GM12865 (cell line): Measurements from ENCODE around the gene SUPT6H.

Source experiments
- DNase-seq: peaks from one replicate; pipeline ENCODE4 v3.0.0; 2010; ENCODE audit warnings: low read depth
- H3K4me3 ChIP-seq: 2 replicates; pipeline ENCODE4 v1.5.1; 2011; ENCODE audit warnings: mild to moderate bottlenecking, low read depth, low read length, control low read depth
- TF ChIP-seq, protein P1 (sequence below): IDR thresholded peaks from 2 replicates; pipeline ENCODE4 v1.5.1; 2011; ENCODE audit warnings: low read length, control low read depth, low read depth, inconsistent platforms; ENCODE audit not compliant: insufficient read depth; ENCODE audit errors: missing control alignments

The SUPT6H gene

DNA sequence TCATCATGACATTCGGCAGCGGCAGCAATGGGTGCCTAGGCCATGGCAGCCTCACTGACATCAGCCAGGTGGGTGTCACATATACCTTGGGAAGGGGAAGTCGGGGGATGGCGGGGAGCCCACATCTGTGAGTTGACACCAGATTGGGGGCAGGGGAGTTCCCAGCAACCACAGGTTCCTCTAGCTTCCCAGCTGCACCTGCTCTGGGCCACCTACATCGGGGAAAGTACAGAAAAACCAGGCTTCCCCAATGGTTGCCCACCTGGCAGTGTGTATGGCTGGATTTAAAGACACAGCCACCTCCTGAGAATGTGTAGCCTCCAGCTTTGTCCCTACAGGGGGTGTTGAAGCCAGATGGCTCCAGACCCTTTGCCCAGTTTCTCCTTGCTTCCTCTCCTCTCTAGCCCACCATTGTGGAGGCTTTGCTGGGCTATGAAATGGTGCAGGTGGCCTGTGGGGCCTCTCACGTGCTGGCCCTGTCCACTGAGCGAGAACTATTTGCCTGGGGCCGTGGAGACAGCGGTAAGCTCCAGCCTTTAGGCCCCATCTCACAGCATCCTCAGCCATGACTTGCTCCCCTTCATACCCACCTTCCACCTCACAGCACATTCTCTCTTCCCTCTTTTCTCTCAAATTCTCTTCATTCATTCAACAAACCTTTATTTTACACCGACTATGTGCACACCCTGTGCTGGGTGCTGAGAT, 76.8 kb downstream of the SUPT6H start:
- peak overlapping the region; percentile 54 for H3K4me3 ChIP-seq
- TF ChIP-seq, protein P1, sequence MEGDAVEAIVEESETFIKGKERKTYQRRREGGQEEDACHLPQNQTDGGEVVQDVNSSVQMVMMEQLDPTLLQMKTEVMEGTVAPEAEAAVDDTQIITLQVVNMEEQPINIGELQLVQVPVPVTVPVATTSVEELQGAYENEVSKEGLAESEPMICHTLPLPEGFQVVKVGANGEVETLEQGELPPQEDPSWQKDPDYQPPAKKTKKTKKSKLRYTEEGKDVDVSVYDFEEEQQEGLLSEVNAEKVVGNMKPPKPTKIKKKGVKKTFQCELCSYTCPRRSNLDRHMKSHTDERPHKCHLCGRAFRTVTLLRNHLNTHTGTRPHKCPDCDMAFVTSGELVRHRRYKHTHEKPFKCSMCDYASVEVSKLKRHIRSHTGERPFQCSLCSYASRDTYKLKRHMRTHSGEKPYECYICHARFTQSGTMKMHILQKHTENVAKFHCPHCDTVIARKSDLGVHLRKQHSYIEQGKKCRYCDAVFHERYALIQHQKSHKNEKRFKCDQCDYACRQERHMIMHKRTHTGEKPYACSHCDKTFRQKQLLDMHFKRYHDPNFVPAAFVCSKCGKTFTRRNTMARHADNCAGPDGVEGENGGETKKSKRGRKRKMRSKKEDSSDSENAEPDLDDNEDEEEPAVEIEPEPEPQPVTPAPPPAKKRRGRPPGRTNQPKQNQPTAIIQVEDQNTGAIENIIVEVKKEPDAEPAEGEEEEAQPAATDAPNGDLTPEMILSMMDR, result no peak
- DNase-seq, result peak; percentile 91

- no peak for DNase-seq
- peak overlapping the region; percentile 41 for H3K4me3 ChIP-seq
- TF ChIP-seq, protein P1, result no peak
These were observed 78.7 kb downstream of the SUPT6H start for GRCh38 chr17:28740406-28741357.

GRCh38 chr17:28741358-28742349, 79.6 kb downstream of the SUPT6H start:
- peak overlapping the region; percentile 41 for H3K4me3 ChIP-seq
- DNase-seq, result peak; percentile 79
- TF ChIP-seq, protein P1, result no peak

GRCh38 chr17:28743243-28744103, 81.5 kb downstream of the SUPT6H start, which contains the start of gene TRAF4:
TSS of gene TRAF4 (plus strand) at chr17:28744011. CDS start at chr17:28744113, 102 bp downstream.
- peak within 1 kb of the TSS; percentile 98 for H3K4me3 ChIP-seq
- DNase-seq, result peak; percentile 92
- TF ChIP-seq, protein P1, result no peak

- TF ChIP-seq, protein P1, result no peak
- peak overlapping the region; percentile 98 for H3K4me3 ChIP-seq
- peak; percentile 81 for DNase-seq
These were observed 82.3 kb downstream of the SUPT6H start for GRCh38 chr17:28744104-28744971.
